OCI-M1 (cell line): ENCODE results near the gene RASGRF1.

Experiments
- DNase-seq: peaks from one replicate; lab custom pipeline; 2025; lab: John Stamatoyannopoulos, UW

Gene RASGRF1

GRCh38 chr15:79094611-79095021 is 4.0 kb upstream of the RASGRF1 start:
- DNase-seq, result no peak

- no peak for DNase-seq
These were observed 2.9 kb upstream of the RASGRF1 start for GRCh38 chr15:79093352-79093935.

GRCh38 chr15:79092382-79092781 is 1.8 kb upstream of the RASGRF1 start:
- no peak for DNase-seq

- DNase-seq, result no peak
These were observed 756 bp upstream of the RASGRF1 start for GRCh38 chr15:79091204-79091867.

- no peak for DNase-seq
These were observed 592 bp downstream of the RASGRF1 start for GRCh38 chr15:79089890-79090486.

- DNase-seq, result no peak
These were observed 1.2 kb downstream of the RASGRF1 start for GRCh38 chr15:79089331-79089889.

GRCh38 chr15:79088426-79089205 is 2.0 kb downstream of the RASGRF1 start:
- DNase-seq, result no peak

GRCh38 chr15:79086814-79087213 is 3.8 kb downstream of the RASGRF1 start:
- DNase-seq, result no peak

GRCh38 chr15:79084308-79084968 is 6.1 kb downstream of the RASGRF1 start:
- DNase-seq, result no peak

GRCh38 chr15:79083154-79083553 is 7.4 kb downstream of the RASGRF1 start:
- no peak for DNase-seq

GRCh38 chr15:79082363-79083070 is 8.1 kb downstream of the RASGRF1 start:
- no peak for DNase-seq

GRCh38 chr15:79078763-79079410 is 11.7 kb downstream of the RASGRF1 start:
- no peak for DNase-seq

- no peak for DNase-seq
These were observed 12.6 kb downstream of the RASGRF1 start for GRCh38 chr15:79078003-79078402.

- no peak for DNase-seq
These were observed 13.9 kb downstream of the RASGRF1 start for GRCh38 chr15:79076661-79077060.

- DNase-seq, result no peak
These were observed 15.3 kb downstream of the RASGRF1 start for GRCh38 chr15:79075256-79075655.

- no peak for DNase-seq
These were observed 17.2 kb downstream of the RASGRF1 start for GRCh38 chr15:79073336-79073735.

GRCh38 chr15:79071901-79072300 is 18.7 kb downstream of the RASGRF1 start:
- DNase-seq, result no peak

- no peak for DNase-seq
These were observed 21.8 kb downstream of the RASGRF1 start for GRCh38 chr15:79068790-79069189.

GRCh38 chr15:79067969-79068368 is 22.6 kb downstream of the RASGRF1 start:
- DNase-seq, result no peak

GRCh38 chr15:79067072-79067833 is 23.3 kb downstream of the RASGRF1 start:
- DNase-seq, result no peak
